Chondrocyte (in vitro differentiated cells): ENCODE results near the gene FMO4. TPM values are rescaled to one million over a fixed set of nuclear protein-coding genes. Genes with fewer than 3 reads are reported as not detected.
"Not testable (repeated sequence)": the region's sequence is repeated elsewhere in the genome, so short reads cannot be mapped to it uniquely, and the experiment has no call there.

Experiments used
- DNase-seq: peaks from one replicate; pipeline ENCODE4 v3.0.0; 2021; ENCODE audit warnings: mixed read lengths, low spot score
- H3K27ac Mint-ChIP-seq: one replicate; pipeline ENCODE4 v1.8.0; 2021; ENCODE audit warnings: mild to moderate bottlenecking, moderate library complexity, mixed read lengths; ENCODE audit not compliant: unreplicated experiment
- H3K27me3 Mint-ChIP-seq: 2 replicates; pipeline ENCODE4 v1.8.0; 2021; ENCODE audit warnings: low read depth, mixed read lengths
- H3K36me3 Mint-ChIP-seq: 2 replicates; pipeline ENCODE4 v1.8.0; 2021; ENCODE audit warnings: low read depth, mixed read lengths
- H3K4me1 Mint-ChIP-seq: 2 replicates; pipeline ENCODE4 v1.8.0; 2021; ENCODE audit warnings: low read depth, mild to moderate bottlenecking, mixed read lengths
- H3K4me3 Mint-ChIP-seq: one replicate; pipeline ENCODE4 v1.8.0; 2021; ENCODE audit warnings: mild to moderate bottlenecking, moderate library complexity, mixed read lengths; ENCODE audit not compliant: unreplicated experiment
- H3K9me3 Mint-ChIP-seq: 2 replicates; pipeline ENCODE4 v1.8.0; 2021; ENCODE audit warnings: low read depth, mixed read lengths
- CTCF ChIP-seq: fragments of 200-600 bp; sonication (generic); IDR thresholded peaks from 2 replicates; pipeline ENCODE4 v1.5.0; 2021; ENCODE audit warnings: antibody characterized with exemption, mild to moderate bottlenecking, moderate library complexity
- total RNA-seq: library from RNA; stranded (reverse); gene quantifications from 3 replicates; pipeline ENCODE4 v1.2.1, GENCODE V29; 2021

The FMO4 gene
- total RNA-seq, 1 donor from 2014 or later, result 2.6 TPM

GRCh38 chr1:171352554-171352953 lies 38.6 kb downstream of the FMO4 start:
- no peak for TF ChIP-seq CTCF
- H3K27ac Mint-ChIP-seq, result no peak overlapping the region

GRCh38 chr1:171355727-171356126 lies 41.7 kb downstream of the FMO4 start:
- no peak for DNase-seq

More at GRCh38 chr1:171352554-171352953, 38.6 kb downstream of the FMO4 start:
- no peak overlapping the region for H3K4me3 Mint-ChIP-seq
- DNase-seq, result no peak
- H3K27me3 Mint-ChIP-seq, result no peaks in the 10 kb centered on the region
- H3K4me1 Mint-ChIP-seq, result no peaks in the 10 kb centered on the region
- H3K36me3 Mint-ChIP-seq, result no peaks in the 10 kb centered on the region
- peaks cover 3% of the 10 kb centered on the region for H3K9me3 Mint-ChIP-seq

GRCh38 chr1:171357179-171357578 lies 43.2 kb downstream of the FMO4 start:
- Mint-ChIP-seq H3K9me3 (peaks cover 16% of the 10 kb centered on the region), H3K4me3 (no peak overlapping the region), H3K36me3 (peaks cover 3% of the 10 kb centered on the region), H3K4me1 (no peaks in the 10 kb centered on the region), H3K27ac (no peak overlapping the region), H3K27me3 (peaks cover 17% of the 10 kb centered on the region)
- no peak for DNase-seq
- TF ChIP-seq CTCF, result no peak

More at GRCh38 chr1:171355727-171356126, 41.7 kb downstream of the FMO4 start:
- H3K4me1 Mint-ChIP-seq, result no peaks in the 10 kb centered on the region
- no peaks in the 10 kb centered on the region for H3K36me3 Mint-ChIP-seq
- H3K4me3 Mint-ChIP-seq, result no peak overlapping the region
- peaks cover 1% of the 10 kb centered on the region for H3K9me3 Mint-ChIP-seq
- peaks cover 7% of the 10 kb centered on the region for H3K27me3 Mint-ChIP-seq
- H3K27ac Mint-ChIP-seq, result no peak overlapping the region
- no peak for TF ChIP-seq CTCF

GRCh38 chr1:171359355-171359648 lies 45.3 kb downstream of the FMO4 start:
- DNase-seq, H3K36me3 Mint-ChIP-seq, H3K27ac Mint-ChIP-seq, H3K4me3 Mint-ChIP-seq, H3K4me1 Mint-ChIP-seq: not testable (repeated sequence)
- peaks cover 17% of the 10 kb centered on the region for H3K27me3 Mint-ChIP-seq
- H3K9me3 Mint-ChIP-seq, result peaks cover 27% of the 10 kb centered on the region

- not testable (repeated sequence) for DNase-seq, H3K36me3 Mint-ChIP-seq, H3K4me3 Mint-ChIP-seq, H3K4me1 Mint-ChIP-seq, H3K27ac Mint-ChIP-seq
- TF ChIP-seq CTCF, result peak; percentile 52
- Mint-ChIP-seq H3K27me3 (peaks cover 17% of the 10 kb centered on the region), H3K9me3 (peaks cover 27% of the 10 kb centered on the region)
Measured at GRCh38 chr1:171359731-171360527, 45.9 kb downstream of the FMO4 start.

GRCh38 chr1:171366085-171366484 lies 52.1 kb downstream of the FMO4 start:
- no peak for DNase-seq
- no peak overlapping the region for H3K27ac Mint-ChIP-seq
- no peaks in the 10 kb centered on the region for H3K4me1 Mint-ChIP-seq
- peaks cover 30% of the 10 kb centered on the region for H3K9me3 Mint-ChIP-seq
- no peak for TF ChIP-seq CTCF
- no peak overlapping the region for H3K4me3 Mint-ChIP-seq
- peaks cover 4% of the 10 kb centered on the region for H3K36me3 Mint-ChIP-seq
- H3K27me3 Mint-ChIP-seq, result peaks cover 7% of the 10 kb centered on the region
